NCI-H510A treated with DMSO at 0.1 percent for 48 hours (cell line): ENCODE data around the gene BCDIN3D.
"Not testable (repeated sequence)": the region's sequence is repeated elsewhere in the genome, so short reads cannot be mapped to it uniquely, and the experiment has no call there.

Experiments
- DNase-seq: peaks from one replicate; lab custom pipeline; 2025; lab: John Stamatoyannopoulos, UW

Gene BCDIN3D, protein sequence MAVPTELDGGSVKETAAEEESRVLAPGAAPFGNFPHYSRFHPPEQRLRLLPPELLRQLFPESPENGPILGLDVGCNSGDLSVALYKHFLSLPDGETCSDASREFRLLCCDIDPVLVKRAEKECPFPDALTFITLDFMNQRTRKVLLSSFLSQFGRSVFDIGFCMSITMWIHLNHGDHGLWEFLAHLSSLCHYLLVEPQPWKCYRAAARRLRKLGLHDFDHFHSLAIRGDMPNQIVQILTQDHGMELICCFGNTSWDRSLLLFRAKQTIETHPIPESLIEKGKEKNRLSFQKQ

GRCh38 chr12:49842519-49843352, at the start of gene BCDIN3D:
BCDIN3D (minus strand) TSS chr12:49843106; CDS start chr12:49843087, 19 bp downstream.
- peak; percentile 92 for DNase-seq

GRCh38 chr12:49892084-49892731, 49.3 kb upstream of the BCDIN3D start:
- no peak for DNase-seq

- peak; percentile 42 for DNase-seq
These were observed 48.6 kb upstream of the BCDIN3D start for GRCh38 chr12:49891476-49891875.

DNA sequence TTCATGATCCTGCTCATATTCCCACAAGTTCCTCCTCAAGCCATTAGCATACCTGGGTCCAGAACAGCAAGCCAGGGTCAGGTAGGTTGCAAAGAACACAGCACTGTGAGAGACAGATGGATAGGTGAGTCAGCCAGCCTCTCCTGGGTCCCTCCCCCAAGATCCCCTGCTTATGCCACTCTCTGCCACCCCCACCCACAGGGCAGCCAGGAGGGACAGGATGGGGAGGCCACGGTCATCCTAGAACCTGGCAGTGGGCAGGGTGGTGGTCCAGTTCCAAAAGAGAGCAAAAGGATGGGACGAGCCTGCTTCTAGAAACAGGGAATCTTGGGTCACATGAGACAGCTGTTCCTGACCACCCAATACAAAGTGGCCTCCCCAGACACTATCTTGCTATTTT, 48.1 kb upstream of the BCDIN3D start:
- DNase-seq, result no peak

GRCh38 chr12:49890096-49890461, 47.2 kb upstream of the BCDIN3D start:
- no peak for DNase-seq

GRCh38 chr12:49889361-49890095, 46.6 kb upstream of the BCDIN3D start:
- no peak for DNase-seq

DNA sequence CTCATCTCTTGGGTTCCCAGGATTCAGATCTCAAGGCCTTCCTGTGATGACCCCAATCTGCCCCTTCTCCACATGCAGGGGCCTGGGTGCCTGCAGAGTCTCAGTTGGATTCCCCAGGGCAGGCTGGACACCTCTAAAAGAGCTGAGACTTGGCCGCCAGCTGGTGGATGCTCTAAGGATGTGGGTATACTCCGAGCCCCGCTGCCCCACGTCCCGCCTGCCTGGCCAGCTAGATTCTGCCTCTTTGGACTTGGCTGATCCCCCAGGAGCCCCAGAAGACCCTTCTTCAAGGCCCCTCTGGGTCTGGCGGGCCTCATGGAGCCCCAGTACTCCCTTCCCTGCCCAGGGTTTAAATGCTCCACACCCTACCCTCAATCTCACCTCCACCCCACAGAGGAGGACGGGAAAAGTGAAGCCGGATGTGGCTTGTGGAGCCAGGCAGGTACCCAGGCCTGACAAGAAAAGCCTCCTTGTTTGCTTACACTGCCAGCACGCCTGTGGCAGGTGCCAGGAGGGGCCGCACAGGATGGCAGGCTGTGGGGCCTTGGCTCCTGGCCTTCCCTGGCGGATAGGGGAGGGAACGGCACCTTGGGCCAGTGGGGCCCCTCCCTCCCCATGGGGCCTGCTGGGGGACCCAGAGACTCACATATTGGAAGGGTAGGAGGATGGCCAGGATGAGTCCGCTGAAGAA, 45.7 kb upstream of the BCDIN3D start:
- peak; percentile 80 for DNase-seq

- peak; percentile 64 for DNase-seq
These were observed 44.9 kb upstream of the BCDIN3D start for GRCh38 chr12:49887536-49888401.

DNA sequence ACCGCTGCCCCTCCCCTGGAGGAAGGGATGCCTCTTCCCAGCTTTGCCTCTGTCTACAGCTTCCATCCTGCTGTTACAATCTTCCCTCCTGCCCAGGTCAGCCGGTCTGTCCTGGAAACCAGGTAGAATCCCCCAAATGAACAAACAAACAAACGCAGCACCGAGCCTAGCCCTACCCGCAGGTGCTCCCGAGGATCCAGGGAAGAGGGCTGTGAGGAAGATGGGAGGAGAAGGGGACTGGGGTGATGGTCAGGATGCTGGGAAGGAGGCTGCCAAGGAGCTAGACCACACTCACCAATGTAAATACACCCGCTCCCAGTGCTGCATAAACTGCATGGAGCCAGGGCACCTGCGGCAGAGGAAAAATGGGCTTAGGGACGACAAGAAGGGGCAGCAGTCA, 44.2 kb upstream of the BCDIN3D start:
- peak; percentile 54 for DNase-seq

- peak; percentile 35 for DNase-seq
These were observed 43.0 kb upstream of the BCDIN3D start for GRCh38 chr12:49885663-49886461.

DNA sequence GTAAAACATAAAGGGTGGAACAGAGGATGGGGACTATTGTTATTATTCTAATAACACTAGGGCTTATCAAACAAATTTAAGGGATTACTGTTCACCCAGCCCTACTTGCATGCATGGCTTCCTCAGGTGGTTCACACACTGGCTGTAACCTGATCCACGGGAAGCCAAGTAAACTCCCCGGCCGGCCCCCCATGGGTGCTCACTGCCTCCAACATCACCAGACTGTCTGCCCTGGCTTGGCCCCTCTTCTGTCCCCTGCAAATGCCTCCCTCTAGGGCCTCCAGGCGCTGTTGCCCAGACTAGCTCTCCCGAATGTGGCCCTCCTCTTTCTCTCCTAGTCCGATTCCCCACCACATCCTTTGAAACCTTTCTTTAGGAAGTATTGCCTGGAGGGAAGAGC, 42.2 kb upstream of the BCDIN3D start:
- peak; percentile 67 for DNase-seq

DNA sequence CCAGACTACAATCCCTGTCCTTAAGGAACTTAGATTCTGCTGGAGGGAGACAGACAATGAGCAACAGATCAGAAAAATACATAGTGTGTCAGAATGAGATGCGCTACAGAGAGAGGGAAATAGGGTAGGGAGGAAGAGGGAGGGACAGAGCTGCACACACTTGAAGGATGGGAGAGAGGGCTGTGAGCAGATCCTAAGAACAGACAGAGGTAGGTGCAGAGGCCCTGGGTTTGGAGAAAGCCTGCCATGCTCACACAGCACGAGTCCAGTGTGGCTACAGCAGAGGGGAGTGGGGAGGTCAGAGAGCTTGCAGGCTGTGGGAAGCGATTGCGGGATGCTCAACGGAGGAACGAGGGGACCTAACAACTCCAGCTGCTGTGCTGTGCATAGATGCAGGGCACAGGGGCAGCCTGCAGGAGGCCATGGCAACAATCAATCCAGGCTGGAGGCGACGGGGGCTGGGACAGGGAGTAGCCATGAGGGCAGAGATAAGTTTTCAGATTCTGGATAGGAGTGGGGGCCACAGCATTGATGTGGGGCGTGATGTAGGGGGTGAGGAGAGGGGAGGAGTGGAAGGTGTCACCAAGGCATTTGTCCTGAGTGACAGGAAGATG, 40.1 kb upstream of the BCDIN3D start:
- DNase-seq, result no peak

- no peak for DNase-seq
These were observed 39.4 kb upstream of the BCDIN3D start for GRCh38 chr12:49882248-49882850.

GRCh38 chr12:49881415-49882247, 38.7 kb upstream of the BCDIN3D start:
- no peak for DNase-seq

- no peak for DNase-seq
These were observed 38.0 kb upstream of the BCDIN3D start for GRCh38 chr12:49880756-49881414.

GRCh38 chr12:49879065-49879464, 36.2 kb upstream of the BCDIN3D start:
- DNase-seq, result not testable (repeated sequence)

- DNase-seq, result no peak
These were observed 35.1 kb upstream of the BCDIN3D start for GRCh38 chr12:49878021-49878420.
